ENCODE results near the gene H2BK1. TPM values are rescaled to one million over a fixed set of nuclear protein-coding genes. Genes with fewer than 3 reads are reported as not detected.

Gene H2BK1
- total RNA-seq, 4 donors from 2014 or later, result not detected

DNA sequence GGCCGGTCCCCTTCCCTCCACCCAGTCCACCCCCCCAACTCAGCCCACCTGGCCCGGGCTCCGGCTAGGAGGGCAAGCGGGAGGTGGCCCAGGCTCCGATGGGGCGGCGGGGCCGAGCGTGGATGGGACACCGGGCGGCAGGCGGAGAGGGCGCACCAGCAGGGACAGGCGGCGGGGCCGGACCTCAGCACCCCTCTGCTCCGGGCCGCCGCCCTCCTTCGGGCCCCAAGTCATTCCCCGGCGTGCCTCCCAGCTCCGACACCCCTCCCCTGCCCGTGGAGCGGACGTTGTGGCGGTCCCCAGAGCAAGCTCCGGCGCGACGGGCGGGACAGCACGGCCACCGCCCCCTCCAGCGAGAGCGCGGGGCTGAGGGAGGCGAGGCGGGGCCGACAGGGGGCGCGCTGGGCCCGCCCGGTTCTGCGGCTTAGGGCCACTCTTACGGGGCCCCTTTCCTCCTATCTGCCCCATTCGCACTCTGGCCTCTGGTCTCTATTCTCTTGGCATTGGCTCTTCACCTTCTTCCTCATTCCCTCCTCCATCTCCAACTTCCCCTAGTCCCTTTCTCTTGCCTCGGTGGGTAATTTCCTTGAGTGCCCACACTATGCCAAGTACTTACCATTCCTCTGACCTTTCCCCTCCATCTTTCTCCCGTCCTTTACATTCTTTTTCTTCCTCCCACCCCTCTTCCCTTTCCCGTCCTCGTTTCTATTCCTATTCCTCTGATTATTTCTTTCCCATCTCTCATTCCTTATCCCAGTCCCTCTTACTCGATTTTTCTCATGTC lies 42.1 kb downstream of the H2BK1 start:
- peak overlapping the region; percentile 26 to 64 (median 44) for H3K4me3 ChIP-seq

DNA sequence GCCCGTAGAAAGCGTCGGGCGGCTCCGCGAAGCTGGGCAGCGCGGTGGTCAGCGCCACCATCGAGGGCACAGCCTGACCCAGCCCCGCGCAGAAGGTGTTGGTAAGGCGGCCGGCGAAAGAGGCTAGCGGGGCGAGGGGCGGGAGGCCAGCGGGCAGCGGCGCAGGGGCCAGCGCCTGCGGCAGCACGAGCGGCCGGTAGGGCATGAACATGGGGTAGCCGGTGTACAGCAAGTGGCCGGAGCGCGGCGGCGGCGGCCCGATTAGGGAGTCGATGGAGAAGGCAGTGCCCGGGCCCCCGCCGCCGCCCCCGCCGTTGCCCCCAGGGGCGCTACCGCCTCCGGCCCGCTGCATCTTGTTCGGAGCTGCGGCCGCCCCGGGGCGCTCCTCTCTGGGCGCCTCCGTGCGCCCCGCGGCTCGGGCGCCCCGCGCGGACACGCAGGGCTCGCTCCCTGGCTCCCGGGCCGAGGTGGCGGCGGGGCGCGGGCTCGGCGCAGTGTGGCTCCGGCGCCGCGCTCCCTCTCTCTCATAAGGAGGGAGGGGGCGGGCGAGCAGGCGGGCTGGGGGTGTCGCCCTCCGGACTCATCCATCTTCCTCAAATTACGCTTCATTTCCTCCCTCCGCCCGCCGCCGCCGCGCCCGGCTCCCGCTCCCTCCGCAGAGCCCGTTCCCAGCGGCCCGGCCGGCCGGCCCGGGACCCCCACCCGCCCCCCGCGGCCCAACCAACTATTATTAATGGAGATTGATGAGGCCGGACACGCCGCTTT lies 42.9 kb downstream of the H2BK1 start, which contains the start of gene GBX1:
TSS of gene GBX1 (minus strand) at position 498 of the 765 bp plus-strand sequence. CDS start at position 352, 146 bp downstream.
- WGBS, 2 donors, result 1% methylated on average over 31 of the region's 101 CpGs; no CpG with 5 or more reads in 1 of the 2 donors
- intact Hi-C loops (cut with DNase I), result no loop called here

More for the DNA sequence above, 42.1 kb downstream of the H2BK1 start:
- H3K4me1 ChIP-seq, result peaks cover 11 to 21% (median 18%) of the 10 kb centered on the region in 3 donors
- H3K36me3 ChIP-seq, result no peaks in the 10 kb centered on the region
- WGBS, 2 donors, result 4 to 5% methylated on average over 15 to 18 of the region's 52 CpGs
- intact Hi-C loops (cut with DNase I), result no loop called here
- no peak for DNase-seq
- TF ChIP-seq POLR2A (IDR thresholded peaks at IDR 0.05), result no peak
- TF ChIP-seq, protein P1, sequence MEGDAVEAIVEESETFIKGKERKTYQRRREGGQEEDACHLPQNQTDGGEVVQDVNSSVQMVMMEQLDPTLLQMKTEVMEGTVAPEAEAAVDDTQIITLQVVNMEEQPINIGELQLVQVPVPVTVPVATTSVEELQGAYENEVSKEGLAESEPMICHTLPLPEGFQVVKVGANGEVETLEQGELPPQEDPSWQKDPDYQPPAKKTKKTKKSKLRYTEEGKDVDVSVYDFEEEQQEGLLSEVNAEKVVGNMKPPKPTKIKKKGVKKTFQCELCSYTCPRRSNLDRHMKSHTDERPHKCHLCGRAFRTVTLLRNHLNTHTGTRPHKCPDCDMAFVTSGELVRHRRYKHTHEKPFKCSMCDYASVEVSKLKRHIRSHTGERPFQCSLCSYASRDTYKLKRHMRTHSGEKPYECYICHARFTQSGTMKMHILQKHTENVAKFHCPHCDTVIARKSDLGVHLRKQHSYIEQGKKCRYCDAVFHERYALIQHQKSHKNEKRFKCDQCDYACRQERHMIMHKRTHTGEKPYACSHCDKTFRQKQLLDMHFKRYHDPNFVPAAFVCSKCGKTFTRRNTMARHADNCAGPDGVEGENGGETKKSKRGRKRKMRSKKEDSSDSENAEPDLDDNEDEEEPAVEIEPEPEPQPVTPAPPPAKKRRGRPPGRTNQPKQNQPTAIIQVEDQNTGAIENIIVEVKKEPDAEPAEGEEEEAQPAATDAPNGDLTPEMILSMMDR (IDR thresholded peaks at IDR 0.05), result peak; percentile 31 to 62 (median 40)
- no peak overlapping the region for H3K27ac ChIP-seq
- peaks cover 6 to 94% (median 13%) of the 10 kb centered on the region in 4 donors for H3K27me3 ChIP-seq
- H3K9me3 ChIP-seq, result no peaks in the 10 kb centered on the region

DNA sequence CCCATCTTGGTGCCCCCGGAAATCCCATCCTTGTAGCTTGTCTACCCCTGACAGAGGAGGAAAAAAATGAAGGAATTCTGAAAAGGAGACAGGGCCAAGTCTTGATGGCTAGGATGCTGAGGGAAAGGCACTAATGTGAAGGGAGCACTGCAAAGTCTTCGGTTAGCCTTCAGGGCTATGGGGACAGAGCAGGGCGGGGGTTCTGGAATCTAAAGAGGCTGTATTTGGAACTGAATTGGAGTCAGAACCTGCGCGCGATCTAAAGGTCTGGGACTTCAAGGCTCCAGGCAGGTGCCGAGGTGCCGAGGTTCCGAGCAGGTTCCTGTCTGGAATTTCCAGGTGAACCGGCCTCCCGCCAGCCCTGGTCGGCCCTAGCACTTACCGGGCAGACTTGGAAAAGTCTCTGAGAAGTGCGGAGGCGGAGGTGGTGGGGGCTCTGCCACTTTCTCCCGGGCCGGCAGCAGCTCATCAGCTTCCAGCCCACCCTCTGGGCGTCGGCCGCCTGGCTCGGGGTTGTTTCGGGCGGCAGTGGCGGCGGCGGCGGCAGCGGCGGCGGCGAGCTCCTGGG lies 43.6 kb downstream of the H2BK1 start:
- Histone ChIP-seq H3K9me3 (no peaks in the 10 kb centered on the region), H3K27ac (no peak overlapping the region), H3K27me3 (peaks cover 6 to 93% (median 13%) of the 10 kb centered on the region in 4 donors), H3K4me1 (peaks cover 11 to 21% (median 18%) of the 10 kb centered on the region in 3 donors), H3K4me3 (peak overlapping the region; percentile 26 to 64 (median 44)), H3K36me3 (no peaks in the 10 kb centered on the region)
- no peak for DNase-seq
- 24 to 30% methylated on average over 9 to 13 of the region's 31 CpGs for WGBS, 2 donors
- TF ChIP-seq, protein P1 (IDR thresholded peaks at IDR 0.05), result no peak
- no peak for TF ChIP-seq POLR2A (IDR thresholded peaks at IDR 0.05)
- intact Hi-C loops (cut with DNase I), result no loop called here

More for the DNA sequence above, 42.9 kb downstream of the H2BK1 start, which contains the start of gene GBX1:
- no peaks in the 10 kb centered on the region for H3K36me3 ChIP-seq
- DNase-seq, result no peak
- TF ChIP-seq, protein P1 (IDR thresholded peaks at IDR 0.05), result peak in 1 of 6 experiments; percentile 8
- TF ChIP-seq POLR2A (IDR thresholded peaks at IDR 0.05), result no peak
- H3K9me3 ChIP-seq, result no peaks in the 10 kb centered on the region
- H3K4me3 ChIP-seq, result peak within 1 kb of the TSS; percentile 26 to 64 (median 44)
- H3K4me1 ChIP-seq, result peaks cover 11 to 21% (median 18%) of the 10 kb centered on the region in 3 donors
- H3K27ac ChIP-seq, result no peak within 1 kb of the TSS
- peaks cover 6 to 96% (median 13%) of the 10 kb centered on the region in 4 donors for H3K27me3 ChIP-seq

DNA sequence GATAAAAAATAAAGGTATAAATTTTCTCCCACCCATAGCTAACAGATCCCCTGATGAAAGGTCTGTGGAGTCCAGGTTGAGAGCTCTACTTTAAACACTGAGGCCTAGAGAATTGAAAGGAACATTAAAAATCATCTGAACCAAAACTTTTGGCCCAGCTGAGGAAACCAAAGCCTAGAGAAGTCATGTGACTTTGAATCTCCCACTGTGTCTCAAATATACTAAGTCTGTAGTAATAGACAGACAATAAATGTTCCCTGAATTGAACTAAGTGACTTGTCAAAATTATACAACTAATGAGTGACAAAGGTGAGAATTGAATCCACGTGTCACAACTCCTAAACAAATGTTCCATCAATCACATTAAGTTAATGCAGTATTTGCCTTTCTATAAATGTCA lies 48.5 kb downstream of the H2BK1 start:
- Histone ChIP-seq H3K27ac (no peak overlapping the region), H3K36me3 (no peaks in the 10 kb centered on the region), H3K27me3 (peaks cover 4 to 83% (median 8%) of the 10 kb centered on the region in 4 donors), H3K4me3 (no peak overlapping the region), H3K4me1 (peaks cover 3 to 4% (median 3%) of the 10 kb centered on the region in 3 donors), H3K9me3 (no peaks in the 10 kb centered on the region)
- no peak for DNase-seq
- 78 to 81% methylated on average over 1 of the region's 1 CpG for WGBS, 2 donors
- intact Hi-C loops (cut with DNase I), result no loop called here
- TF ChIP-seq, protein P1 (IDR thresholded peaks at IDR 0.05), result no peak
- no peak for TF ChIP-seq POLR2A (IDR thresholded peaks at IDR 0.05)

Other genes starting within 250 kb of the H2BK1 start
- 1 to 10 TPM in 1 of 4 donors, under 1 TPM in 3; 0.19 to 2.5 (median 0.72) TPM for gene KCNH2, start 232.2 kb downstream of the H2BK1 start, total RNA-seq
- gene NOS3, start 219.5 kb downstream of the H2BK1 start, total RNA-seq, result 1 to 10 TPM; 1.4 to 3.2 (median 2.2) TPM
- gene ATG9B, start 186.0 kb downstream of the H2BK1 start, total RNA-seq, result 10 to 100 TPM in 2 of 4 donors, 1 to 10 TPM in 2; 1.5 to 45.2 (median 12.8) TPM
- gene ABCB8, start 182.0 kb downstream of the H2BK1 start, total RNA-seq, result 10 to 100 TPM; 23.1 to 41.0 (median 26.1) TPM
- under 1 TPM in 2 of 4 donors, not detected in 2; 0.40 to 0.95 TPM for gene ASIC3, start 162.0 kb downstream of the H2BK1 start, total RNA-seq
- 10 to 100 TPM in 2 of 4 donors, 1 to 10 TPM in 2; 3.8 to 12.9 (median 8.6) TPM for gene CDK5, start 152.6 kb downstream of the H2BK1 start, total RNA-seq
- gene SLC4A2, start 150.9 kb downstream of the H2BK1 start, total RNA-seq, result 10 to 100 TPM; 39.8 to 53.7 (median 45.0) TPM
- gene FASTK, start 129.7 kb downstream of the H2BK1 start, total RNA-seq, result 10 to 100 TPM; 43.0 to 83.6 (median 75.9) TPM
- 10 to 100 TPM; 28.4 to 51.0 (median 35.2) TPM for gene TMUB1, start 127.0 kb downstream of the H2BK1 start, total RNA-seq
- 100 to 1,000 TPM in 1 of 4 donors, 10 to 100 TPM in 3; 68.6 to 100 (median 72.2) TPM for gene AGAP3, start 124.0 kb downstream of the H2BK1 start, total RNA-seq
- not detected for gene GBX1, start 42.8 kb downstream of the H2BK1 start, total RNA-seq
- not detected for gene ASB10, start 23.2 kb downstream of the H2BK1 start, total RNA-seq
- gene ABCF2, start 16.7 kb upstream of the H2BK1 start, total RNA-seq, result 10 to 100 TPM; 27.0 to 44.7 (median 40.5) TPM
- 10 to 100 TPM; 21.8 to 23.5 (median 22.3) TPM for gene CHPF2, start 22.0 kb upstream of the H2BK1 start, total RNA-seq
- gene SMARCD3, start 38.2 kb upstream of the H2BK1 start, total RNA-seq, result 10 to 100 TPM in 1 of 4 donors, 1 to 10 TPM in 3; 2.5 to 11.6 (median 6.3) TPM
- gene NUB1, start 131.3 kb upstream of the H2BK1 start, total RNA-seq, result 10 to 100 TPM; 16.8 to 46.7 (median 26.1) TPM
- 1 to 10 TPM in 2 of 4 donors, under 1 TPM in 2; 0.53 to 4.6 (median 1.5) TPM for gene WDR86, start 199.6 kb upstream of the H2BK1 start, total RNA-seq
- gene CRYGN, start 229.7 kb upstream of the H2BK1 start, total RNA-seq, result under 1 TPM in 1 of 4 donors, not detected in 3; 0.19 TPM